Measurements from ENCODE around the gene TMEM156.

- TF ChIP-seq CTCF (IDR thresholded peaks at IDR 0.05) = no peak
- TF ChIP-seq POLR2A (IDR thresholded peaks at IDR 0.05) = no peak
Measured at GRCh38 chr4:38983291-38983690, 48.9 kb downstream of the TMEM156 start.

All from vagina (tissue), 2 donors.